ENCODE results near the gene PIP5KL1.

PIP5KL1 gene

GRCh38 chr9:127968700-127969383, 38.3 kb upstream of the PIP5KL1 start:
- no peak for FAIRE-seq

GRCh38 chr9:127968042-127968441, 37.5 kb upstream of the PIP5KL1 start:
- FAIRE-seq = no peak

- FAIRE-seq = no peak
Measured at GRCh38 chr9:127967151-127967809, 36.7 kb upstream of the PIP5KL1 start.

- no peak for FAIRE-seq
Measured at GRCh38 chr9:127966416-127967150, 36.0 kb upstream of the PIP5KL1 start.

- no peak for FAIRE-seq
Measured at GRCh38 chr9:127965953-127966352, 35.4 kb upstream of the PIP5KL1 start.

- no peak for FAIRE-seq
Measured at GRCh38 chr9:127963359-127964064, 32.9 kb upstream of the PIP5KL1 start.

- FAIRE-seq = no peak
Measured at GRCh38 chr9:127963041-127963358, 32.4 kb upstream of the PIP5KL1 start.

GRCh38 chr9:127962278-127962677, 31.7 kb upstream of the PIP5KL1 start:
- no peak for FAIRE-seq

- no peak for FAIRE-seq
Measured at GRCh38 chr9:127961613-127962155, 31.1 kb upstream of the PIP5KL1 start.

- FAIRE-seq = no peak
Measured at GRCh38 chr9:127961155-127961490, 30.5 kb upstream of the PIP5KL1 start.

- FAIRE-seq = no peak
Measured at GRCh38 chr9:127960410-127961154, 30.0 kb upstream of the PIP5KL1 start.

GRCh38 chr9:127959841-127960409, 29.3 kb upstream of the PIP5KL1 start:
- no peak for FAIRE-seq

- no peak for FAIRE-seq
Measured at GRCh38 chr9:127959398-127959797, 28.8 kb upstream of the PIP5KL1 start.

- no peak for FAIRE-seq
Measured at GRCh38 chr9:127958728-127959127, 28.2 kb upstream of the PIP5KL1 start.

- no peak for FAIRE-seq
Measured at GRCh38 chr9:127955294-127956015, 24.9 kb upstream of the PIP5KL1 start.

GRCh38 chr9:127954831-127955293, 24.3 kb upstream of the PIP5KL1 start:
- FAIRE-seq = no peak

GRCh38 chr9:127953768-127954505, 23.4 kb upstream of the PIP5KL1 start:
- no peak for FAIRE-seq

GRCh38 chr9:127953154-127953553, 22.6 kb upstream of the PIP5KL1 start:
- FAIRE-seq = no peak

GRCh38 chr9:127950513-127951289, 20.1 kb upstream of the PIP5KL1 start:
- FAIRE-seq = no peak

Measured in colon (tissue), 2 donors.